NAMALWA (cell line): ENCODE results near the gene ZNF283.
"Not testable (repeated sequence)": the region's sequence is repeated elsewhere in the genome, so short reads cannot be mapped to it uniquely, and the experiment has no call there.

Experiments
- DNase-seq: peaks from one replicate; pipeline ENCODE4 v3.0.0-alpha.2; 2015; ENCODE audit warnings: low spot score

The ZNF283 gene

GRCh38 chr19:43799502-43800142 lies 27.5 kb upstream of the ZNF283 start:
- no peak for DNase-seq

- no peak for DNase-seq
Measured at GRCh38 chr19:43802216-43802951, 24.7 kb upstream of the ZNF283 start, which contains the start of gene LYPD5. LYPD5 (minus strand) TSS chr19:43802447; CDS start chr19:43802380, 67 bp downstream.

GRCh38 chr19:43804432-43804831 lies 22.7 kb upstream of the ZNF283 start:
- no peak for DNase-seq

- DNase-seq: not testable (repeated sequence)
Measured at GRCh38 chr19:43806401-43806800, 20.7 kb upstream of the ZNF283 start.

GRCh38 chr19:43806848-43807247 lies 20.3 kb upstream of the ZNF283 start:
- DNase-seq: no peak

- DNase-seq: no peak
Measured at GRCh38 chr19:43807651-43808050, 19.5 kb upstream of the ZNF283 start.

GRCh38 chr19:43809762-43810696 lies 17.1 kb upstream of the ZNF283 start:
- DNase-seq: peak; percentile 70

GRCh38 chr19:43811837-43812236 lies 15.3 kb upstream of the ZNF283 start:
- DNase-seq: no peak

- no peak for DNase-seq
Measured at GRCh38 chr19:43812259-43812658, 14.9 kb upstream of the ZNF283 start.

GRCh38 chr19:43812688-43813087 lies 14.4 kb upstream of the ZNF283 start:
- DNase-seq: no peak

- no peak for DNase-seq
Measured at GRCh38 chr19:43814663-43815352, 12.3 kb upstream of the ZNF283 start.

- DNase-seq: not testable (repeated sequence)
Measured at GRCh38 chr19:43817454-43817853, 9.7 kb upstream of the ZNF283 start.

GRCh38 chr19:43818500-43818899 lies 8.6 kb upstream of the ZNF283 start:
- DNase-seq: no peak

- no peak for DNase-seq
Measured at GRCh38 chr19:43820098-43820883, 6.8 kb upstream of the ZNF283 start.

- DNase-seq: no peak
Measured at GRCh38 chr19:43820884-43821215, 6.3 kb upstream of the ZNF283 start.

GRCh38 chr19:43823856-43824255 lies 3.3 kb upstream of the ZNF283 start:
- DNase-seq: not testable (repeated sequence)

- DNase-seq: not testable (repeated sequence)
Measured at GRCh38 chr19:43824572-43824971, 2.5 kb upstream of the ZNF283 start.

GRCh38 chr19:43839139-43839538 lies 12.0 kb downstream of the ZNF283 start:
- DNase-seq: no peak

GRCh38 chr19:43842007-43842406 lies 14.9 kb downstream of the ZNF283 start:
- no peak for DNase-seq

GRCh38 chr19:43847246-43847645 lies 20.1 kb downstream of the ZNF283 start:
- no peak for DNase-seq

GRCh38 chr19:43847884-43848283 lies 20.8 kb downstream of the ZNF283 start:
- no peak for DNase-seq
